GM21515 (cell line): ENCODE measurements around the gene ADAMTS7.
"Not testable (repeated sequence)": the region's sequence is repeated elsewhere in the genome, so short reads cannot be mapped to it uniquely, and the experiment has no call there.

Experiments
- ATAC-seq: cut with Tn5 transposase; IDR thresholded peaks from one replicate; pipeline ENCODE4 v1.9.1; 2021; ENCODE audit not compliant: unreplicated experiment

ADAMTS7 gene

DNA sequence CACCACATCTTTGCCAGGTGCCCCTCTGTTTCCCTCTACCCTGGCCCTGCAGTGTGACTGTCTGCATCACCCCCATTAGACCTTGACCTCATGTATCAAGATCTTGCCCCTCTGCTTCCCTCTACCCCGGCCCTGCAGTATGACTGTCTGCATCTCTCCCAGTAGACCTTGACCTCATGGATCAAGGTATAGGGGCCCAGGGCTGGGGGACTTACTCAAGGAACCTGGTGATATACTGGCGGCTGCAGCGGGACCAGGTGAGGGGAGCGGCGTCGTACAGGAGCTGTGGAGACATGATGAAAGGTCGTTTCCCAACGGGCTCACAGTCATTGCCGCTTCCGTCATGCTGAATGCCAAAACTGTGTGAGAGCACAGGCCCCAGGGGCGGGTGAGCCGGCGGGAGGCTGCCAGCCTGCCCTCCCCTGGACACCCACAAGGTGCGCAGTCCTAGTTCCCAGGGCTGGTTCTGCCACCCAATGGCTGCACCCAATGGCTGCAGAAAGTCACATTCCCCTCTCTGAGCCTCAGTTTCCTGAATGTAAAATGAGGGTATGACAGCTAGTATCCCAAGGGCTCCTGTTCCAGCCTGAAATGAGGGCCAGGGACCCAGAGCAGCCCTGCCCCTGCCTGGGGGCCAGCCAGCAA lies 23.1 kb downstream of the ADAMTS7 start:
- no peak for ATAC-seq

DNA sequence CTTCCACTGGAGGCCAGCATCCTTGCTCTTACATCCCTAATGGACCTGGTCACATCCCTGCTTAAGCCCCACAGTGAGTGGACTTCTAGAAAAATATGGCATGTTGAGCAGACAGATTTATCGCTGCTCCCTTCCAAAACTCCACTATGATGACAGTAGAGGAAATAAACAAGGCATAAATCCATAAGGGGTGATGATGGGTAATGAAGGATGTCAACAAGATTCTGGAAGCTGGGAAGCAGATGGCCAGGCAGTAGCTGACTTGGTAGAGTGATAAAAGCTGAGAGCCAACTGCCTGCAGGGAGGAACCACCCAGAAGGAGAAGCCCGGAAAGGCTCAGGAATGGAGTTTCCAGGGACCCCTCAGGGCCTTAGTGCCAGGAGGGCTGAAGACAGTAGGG lies 28.9 kb downstream of the ADAMTS7 start:
- not testable (repeated sequence) for ATAC-seq

DNA sequence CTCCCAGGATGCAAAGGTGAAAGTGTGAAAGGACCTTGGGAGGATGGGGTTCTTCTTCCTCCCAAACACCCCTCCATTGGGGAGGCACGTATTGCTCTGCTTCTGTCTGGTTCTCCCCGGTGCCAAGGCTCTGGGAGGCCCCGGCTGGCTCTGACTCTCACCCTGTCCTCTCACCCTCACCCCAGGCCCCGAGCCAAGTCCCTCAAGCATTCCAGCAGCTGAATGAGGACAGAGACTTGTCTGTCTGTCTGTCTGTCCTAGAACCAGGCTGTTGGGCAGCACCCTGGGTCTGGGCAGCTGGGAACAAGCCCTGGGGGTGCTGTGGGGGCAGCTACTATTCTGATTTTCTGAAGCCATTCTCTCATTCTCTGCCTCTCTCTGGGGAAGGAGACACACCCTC lies 29.9 kb downstream of the ADAMTS7 start:
- not testable (repeated sequence) for ATAC-seq

DNA sequence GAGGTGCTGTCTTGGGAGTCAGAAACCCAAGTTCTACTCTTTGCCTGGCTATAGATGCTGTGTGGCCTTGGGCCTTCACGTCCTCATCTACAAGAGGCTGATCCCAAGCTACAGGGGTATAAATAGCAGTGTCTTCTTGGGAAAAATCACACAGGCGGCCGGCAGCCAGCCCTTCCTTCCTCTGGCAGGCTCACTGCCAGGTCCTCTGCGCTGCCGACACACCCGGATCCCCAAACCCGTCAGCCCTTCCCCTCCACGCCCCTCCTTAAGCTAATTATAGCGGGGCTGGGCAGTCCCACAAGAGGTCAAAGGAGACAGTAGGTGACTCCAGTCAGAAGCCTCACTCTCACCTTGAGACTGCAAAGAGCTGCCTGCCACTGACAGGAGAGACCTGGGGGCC lies 31.3 kb downstream of the ADAMTS7 start:
- ATAC-seq, result not testable (repeated sequence)

GRCh38 chr15:78779176-78779785 lies 32.0 kb downstream of the ADAMTS7 start:
- not testable (repeated sequence) for ATAC-seq

DNA sequence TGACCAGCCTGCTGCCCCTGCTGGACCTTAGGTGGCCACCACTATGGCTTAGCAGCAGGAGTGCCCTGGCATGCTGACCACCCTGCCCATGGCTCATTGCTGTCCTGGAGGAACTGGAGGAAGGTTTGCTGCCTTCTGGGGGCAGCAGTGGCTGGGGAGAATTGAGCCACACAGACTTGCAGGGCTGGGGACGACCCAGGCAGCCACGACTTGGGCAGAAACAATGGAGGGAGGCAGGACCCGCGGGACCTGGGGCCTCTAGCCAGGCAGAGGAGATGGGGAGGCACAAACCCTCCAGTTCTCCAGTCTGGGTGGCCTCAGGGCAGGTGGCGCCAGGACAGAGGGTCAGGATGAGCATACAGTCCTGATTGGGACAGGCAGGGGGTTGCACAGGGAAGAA lies 32.8 kb downstream of the ADAMTS7 start:
- no peak for ATAC-seq

DNA sequence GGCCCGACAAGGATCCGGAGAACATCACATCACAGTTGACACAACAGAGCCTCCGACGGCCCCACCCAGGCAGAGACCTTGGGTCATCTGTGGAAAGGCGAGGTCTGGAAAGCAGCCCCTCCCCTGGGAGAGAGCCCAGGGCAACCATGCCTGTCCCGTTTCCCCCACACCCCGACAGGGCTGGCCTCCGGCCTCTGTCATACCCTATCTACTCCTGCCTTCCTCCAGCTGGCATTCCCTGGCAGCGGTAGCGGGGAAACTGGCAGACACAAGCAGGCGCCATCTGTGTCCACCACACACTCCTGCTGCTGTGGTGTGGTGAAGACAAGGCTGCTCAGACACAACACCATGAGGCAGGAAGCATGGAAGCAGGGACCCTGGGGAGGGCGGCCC lies 33.3 kb downstream of the ADAMTS7 start:
- ATAC-seq, result not testable (repeated sequence)

- not testable (repeated sequence) for ATAC-seq
Measured at GRCh38 chr15:78777290-78777952, 33.8 kb downstream of the ADAMTS7 start.

- not testable (repeated sequence) for ATAC-seq
Measured at GRCh38 chr15:78776046-78776925, 35.0 kb downstream of the ADAMTS7 start.

- no peak for ATAC-seq
Measured at GRCh38 chr15:78775472-78775871, 35.8 kb downstream of the ADAMTS7 start.

GRCh38 chr15:78774451-78774990 lies 36.7 kb downstream of the ADAMTS7 start:
- ATAC-seq, result not testable (repeated sequence)

- not testable (repeated sequence) for ATAC-seq
Measured at GRCh38 chr15:78773765-78774450, 37.4 kb downstream of the ADAMTS7 start.

DNA sequence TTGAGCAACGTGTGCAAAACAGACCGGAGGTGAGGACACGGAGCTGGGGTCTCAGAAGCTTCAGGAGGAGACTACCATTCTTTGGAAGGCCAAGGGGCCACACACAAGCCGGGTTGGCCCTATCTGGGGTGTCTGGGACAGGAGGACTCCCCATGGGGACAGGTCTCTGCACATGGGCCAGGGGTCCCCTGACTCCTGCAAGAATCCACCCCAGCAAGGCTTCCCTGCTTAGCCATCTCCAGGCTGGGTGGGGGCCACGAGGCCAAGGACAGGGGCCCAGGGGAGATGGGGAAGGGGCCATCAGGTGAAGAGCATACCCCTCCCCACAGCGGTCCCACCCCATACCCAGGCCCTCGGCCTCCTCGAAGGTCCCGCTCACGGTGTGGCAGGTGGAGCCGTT lies 38.5 kb downstream of the ADAMTS7 start:
- no peak for ATAC-seq

GRCh38 chr15:78771436-78772000 lies 39.7 kb downstream of the ADAMTS7 start:
- not testable (repeated sequence) for ATAC-seq

DNA sequence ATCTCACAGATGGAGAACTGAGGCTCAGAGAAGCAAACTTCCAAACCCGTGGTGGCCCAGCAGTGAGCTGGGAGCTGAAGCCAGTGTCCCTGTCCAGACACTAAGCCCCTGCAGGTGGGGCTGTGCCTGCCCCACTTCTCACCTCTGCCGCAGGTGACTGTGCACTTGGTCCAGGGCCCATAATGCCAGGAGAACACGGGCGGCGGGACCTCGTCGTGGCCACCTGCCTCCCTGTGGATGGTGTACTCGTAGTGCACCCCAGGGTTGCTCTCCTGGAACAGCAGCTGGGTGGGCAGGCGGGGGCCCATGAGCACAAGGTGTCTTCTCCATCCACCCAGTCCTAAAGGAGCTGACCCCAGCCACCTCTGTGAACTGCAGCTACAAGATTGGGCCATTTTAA lies 40.2 kb downstream of the ADAMTS7 start:
- ATAC-seq, result not testable (repeated sequence)

- ATAC-seq, result not testable (repeated sequence)
Measured at GRCh38 chr15:78769473-78770225, 41.6 kb downstream of the ADAMTS7 start.

GRCh38 chr15:78768531-78769408 lies 42.5 kb downstream of the ADAMTS7 start:
- no peak for ATAC-seq

DNA sequence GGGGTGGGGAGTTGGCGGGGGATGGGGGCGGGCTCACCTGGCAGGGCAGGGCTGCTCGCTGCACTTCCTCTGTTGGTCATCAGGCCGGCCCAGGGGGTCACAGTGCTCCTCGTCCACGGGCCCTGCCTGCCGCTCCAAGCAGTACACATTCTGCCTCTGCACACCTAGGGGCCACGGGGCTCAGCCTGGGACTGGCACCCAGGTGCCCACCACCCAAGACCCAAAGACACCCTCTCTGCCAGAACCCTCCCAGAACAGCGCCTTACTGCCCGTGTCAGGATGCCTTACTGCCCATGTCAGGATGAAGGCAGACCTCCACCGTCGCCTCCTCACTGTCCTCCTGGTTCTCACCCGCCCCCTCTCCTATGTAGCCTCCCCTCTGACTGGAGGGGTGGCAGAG lies 43.2 kb downstream of the ADAMTS7 start:
- no peak for ATAC-seq
